Measurements from ENCODE around the gene SPATS2L.
"Not testable (repeated sequence)": the region's sequence is repeated elsewhere in the genome, so short reads cannot be mapped to it uniquely, and the experiment has no call there.

SPATS2L gene

GRCh38 chr2:200342654-200343053 is 36.2 kb downstream of the SPATS2L start:
- DNase-seq (ENCODE audit: low spot score) (no peak), ATAC-seq (ENCODE audit: low read depth) (no peak)
- Histone ChIP-seq H3K9me3 (ENCODE audit: severe bottlenecking) (no peaks in the 10 kb centered on the region), H3K4me3 (ENCODE audit: severe bottlenecking) (no peak overlapping the region), H3K27ac (ENCODE audit: poor library complexity, severe bottlenecking) (no peak overlapping the region), H3K36me3 (ENCODE audit: low read depth) (peaks cover 5% of the 10 kb centered on the region; the same call in 1 of the 2 replicates), H3K27me3 (ENCODE audit: insufficient read depth, poor library complexity, severe bottlenecking) (no peaks in the 10 kb centered on the region), H3K4me1 (ENCODE audit: insufficient read depth, poor library complexity, severe bottlenecking) (no peaks in the 10 kb centered on the region)
- TF ChIP-seq CTCF (IDR thresholded peaks at IDR 0.05; ENCODE audit: poor library complexity, severe bottlenecking), result no peak

DNA sequence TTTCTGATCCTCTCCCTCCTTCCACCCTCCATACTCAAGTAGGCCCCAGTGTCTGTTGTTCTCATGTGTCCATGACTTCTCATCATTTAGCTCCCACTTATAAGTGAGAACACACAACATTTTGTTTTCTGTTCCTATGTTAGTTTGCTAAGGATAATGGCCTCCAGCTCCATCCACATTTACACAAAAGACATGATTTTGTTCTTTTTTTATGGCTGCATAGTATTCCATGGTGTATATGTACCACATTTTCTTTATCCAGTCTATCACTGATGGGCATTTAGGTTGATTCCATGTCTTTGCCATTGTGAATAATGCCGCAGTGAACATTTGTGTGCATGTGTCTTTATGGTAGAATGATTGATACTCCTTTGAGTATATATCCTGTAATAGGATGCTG is 37.7 kb downstream of the SPATS2L start:
- not testable (repeated sequence) for ATAC-seq (ENCODE audit: low read depth); H3K27ac ChIP-seq (ENCODE audit: poor library complexity, severe bottlenecking)

DNA sequence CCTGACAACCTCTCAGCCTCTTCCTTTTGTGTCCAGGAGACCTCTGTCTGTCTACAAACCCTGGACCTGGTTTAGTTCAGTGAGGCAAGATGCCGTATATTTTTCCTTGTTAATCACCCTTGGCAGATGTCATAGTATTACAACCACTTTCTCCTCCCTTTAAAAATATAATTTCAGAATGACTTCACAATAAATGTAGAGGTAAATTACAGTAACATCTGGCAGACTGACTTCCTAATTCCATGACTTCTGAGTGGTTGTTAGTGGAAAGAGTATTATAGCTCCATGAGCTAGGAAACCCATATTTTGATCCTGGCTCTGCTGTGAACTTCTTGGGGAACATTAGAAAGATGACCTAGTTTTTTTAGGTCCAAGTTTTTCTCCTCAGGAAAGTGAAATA is 39.5 kb downstream of the SPATS2L start:
- no peaks in the 10 kb centered on the region for H3K27me3 ChIP-seq (ENCODE audit: insufficient read depth, poor library complexity, severe bottlenecking)
- H3K4me1 ChIP-seq (ENCODE audit: insufficient read depth, poor library complexity, severe bottlenecking), result no peaks in the 10 kb centered on the region
- no peak for TF ChIP-seq CTCF (IDR thresholded peaks at IDR 0.05; ENCODE audit: poor library complexity, severe bottlenecking)
- H3K27ac ChIP-seq (ENCODE audit: poor library complexity, severe bottlenecking), result no peak overlapping the region
- H3K36me3 ChIP-seq (ENCODE audit: low read depth), result no peaks in the 10 kb centered on the region
- no peaks in the 10 kb centered on the region for H3K9me3 ChIP-seq (ENCODE audit: severe bottlenecking)
- ATAC-seq (ENCODE audit: low read depth), result no peak
- DNase-seq (ENCODE audit: low spot score), result no peak
- no peak overlapping the region for H3K4me3 ChIP-seq (ENCODE audit: severe bottlenecking)

More for the DNA sequence above, 37.7 kb downstream of the SPATS2L start:
- not testable (repeated sequence) for DNase-seq (ENCODE audit: low spot score); H3K4me3 ChIP-seq (ENCODE audit: severe bottlenecking); H3K27me3 ChIP-seq (ENCODE audit: insufficient read depth, poor library complexity, severe bottlenecking); H3K9me3 ChIP-seq (ENCODE audit: severe bottlenecking); H3K4me1 ChIP-seq (ENCODE audit: insufficient read depth, poor library complexity, severe bottlenecking); H3K36me3 ChIP-seq (ENCODE audit: low read depth)

DNA sequence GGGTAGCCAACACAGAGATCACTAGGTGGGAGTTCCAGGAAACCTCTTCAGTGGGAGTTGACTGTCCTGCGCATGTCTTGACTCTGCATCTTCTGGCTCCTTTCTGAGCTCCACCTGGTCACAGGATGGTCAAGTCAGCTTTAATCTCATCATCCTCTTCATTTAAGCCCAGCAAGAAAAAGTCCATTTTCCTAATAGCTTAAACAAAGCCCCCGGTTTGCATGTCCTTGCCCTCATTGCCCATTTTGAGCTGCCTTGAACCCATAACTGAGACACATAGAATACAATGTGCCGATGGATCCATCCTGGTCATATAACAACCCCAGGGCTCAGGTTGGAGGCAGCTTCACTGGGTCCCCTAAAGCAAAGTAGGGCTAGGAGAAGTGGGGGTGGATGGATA is 40.8 kb downstream of the SPATS2L start:
- no peak for DNase-seq (ENCODE audit: low spot score)
- Histone ChIP-seq H3K36me3 (ENCODE audit: low read depth) (no peaks in the 10 kb centered on the region), H3K4me3 (ENCODE audit: severe bottlenecking) (no peak overlapping the region), H3K27me3 (ENCODE audit: insufficient read depth, poor library complexity, severe bottlenecking) (no peaks in the 10 kb centered on the region), H3K27ac (ENCODE audit: poor library complexity, severe bottlenecking) (no peak overlapping the region), H3K9me3 (ENCODE audit: severe bottlenecking) (no peaks in the 10 kb centered on the region), H3K4me1 (ENCODE audit: insufficient read depth, poor library complexity, severe bottlenecking) (peaks cover 5% of the 10 kb centered on the region)
- TF ChIP-seq CTCF (IDR thresholded peaks at IDR 0.05; ENCODE audit: poor library complexity, severe bottlenecking), result no peak
- ATAC-seq (ENCODE audit: low read depth), result no peak

- DNase-seq (ENCODE audit: low spot score), result no peak
- no peak for ATAC-seq (ENCODE audit: low read depth)
- no peaks in the 10 kb centered on the region for H3K36me3 ChIP-seq (ENCODE audit: low read depth)
- no peak for TF ChIP-seq CTCF (IDR thresholded peaks at IDR 0.05; ENCODE audit: poor library complexity, severe bottlenecking)
- H3K4me1 ChIP-seq (ENCODE audit: insufficient read depth, poor library complexity, severe bottlenecking), result peaks cover 5% of the 10 kb centered on the region
- no peaks in the 10 kb centered on the region for H3K27me3 ChIP-seq (ENCODE audit: insufficient read depth, poor library complexity, severe bottlenecking)
- H3K27ac ChIP-seq (ENCODE audit: poor library complexity, severe bottlenecking), result no peak overlapping the region
- H3K4me3 ChIP-seq (ENCODE audit: severe bottlenecking), result no peak overlapping the region
- H3K9me3 ChIP-seq (ENCODE audit: severe bottlenecking), result no peaks in the 10 kb centered on the region
Measured at GRCh38 chr2:200348897-200349563, 42.5 kb downstream of the SPATS2L start.
